Epithelial cell of esophagus (primary cell): Measurements from ENCODE around the gene PRDM11.

Source experiments
- DNase-seq: peaks from one replicate; pipeline ENCODE4 v3.0.0; 2010; ENCODE audit warnings: low read depth
- H3K4me3 ChIP-seq: 2 replicates; pipeline ENCODE4 v1.5.1; 2011; ENCODE audit warnings: mild to moderate bottlenecking, low read length, control low read depth
- CTCF ChIP-seq: IDR thresholded peaks from 2 replicates; pipeline ENCODE4 v1.5.1; 2011; ENCODE audit warnings: low read depth, mild to moderate bottlenecking, low read length, control low read depth, inconsistent platforms; ENCODE audit not compliant: insufficient read depth; ENCODE audit errors: missing control alignments

Gene PRDM11

GRCh38 chr11:45267652-45268299 lies 121.3 kb downstream of the PRDM11 start:
- no peak overlapping the region for H3K4me3 ChIP-seq
- DNase-seq = no peak
- TF ChIP-seq CTCF = no peak

- no peak for DNase-seq
- no peak overlapping the region for H3K4me3 ChIP-seq
- TF ChIP-seq CTCF = no peak
Measured at GRCh38 chr11:45269678-45270077, 123.2 kb downstream of the PRDM11 start.

- H3K4me3 ChIP-seq = no peak overlapping the region
- TF ChIP-seq CTCF = no peak
- DNase-seq = no peak
Measured at GRCh38 chr11:45270946-45271716, 124.7 kb downstream of the PRDM11 start.

- no peak for TF ChIP-seq CTCF
- no peak overlapping the region for H3K4me3 ChIP-seq
Measured at GRCh38 chr11:45272701-45273100, 126.3 kb downstream of the PRDM11 start.

GRCh38 chr11:45273509-45273908 lies 127.1 kb downstream of the PRDM11 start:
- no peak for DNase-seq
- H3K4me3 ChIP-seq = no peak overlapping the region
- TF ChIP-seq CTCF = no peak

More at GRCh38 chr11:45272701-45273100, 126.3 kb downstream of the PRDM11 start:
- DNase-seq = peak; percentile 21

GRCh38 chr11:45274206-45274605 lies 127.8 kb downstream of the PRDM11 start:
- TF ChIP-seq CTCF = no peak
- no peak for DNase-seq
- no peak overlapping the region for H3K4me3 ChIP-seq
